Fibroblast of lung (primary cell): ENCODE results near the gene SDHA.

Experiments used
- CTCF ChIP-seq, 2 donors: IDR thresholded peaks in 1 of 2; conservative IDR thresholded peaks in 1 of 2; 1 replicate in 1 of 2; 2 replicates in 1 of 2; pipeline ENCODE4 v1.5.1; 2011 to 2012; ENCODE audit warnings: low read length in 2 of 2, control low read depth in 1 of 2, inconsistent platforms in 1 of 2, low read depth in 1 of 2, mild to moderate bottlenecking in 1 of 2
- EZH2 ChIP-seq: IDR thresholded peaks from 2 replicates; pipeline ENCODE4 v1.5.1; 2012; ENCODE audit warnings: low read length, control low read depth, mild to moderate bottlenecking; ENCODE audit errors: missing control alignments

- TF ChIP-seq CTCF (conservative IDR thresholded peaks at IDR 0.05 in 1 of 2, IDR thresholded peaks at IDR 0.05 in 1 of 2; ENCODE audit: low read depth in 1 of 2, low read length in 2 of 2) (no peak), EZH2 (no peak)
Observed at GRCh38 chr5:305459-305858, 87.3 kb downstream of the SDHA start.
